Measurements from ENCODE around the gene MAGOH.

DNA sequence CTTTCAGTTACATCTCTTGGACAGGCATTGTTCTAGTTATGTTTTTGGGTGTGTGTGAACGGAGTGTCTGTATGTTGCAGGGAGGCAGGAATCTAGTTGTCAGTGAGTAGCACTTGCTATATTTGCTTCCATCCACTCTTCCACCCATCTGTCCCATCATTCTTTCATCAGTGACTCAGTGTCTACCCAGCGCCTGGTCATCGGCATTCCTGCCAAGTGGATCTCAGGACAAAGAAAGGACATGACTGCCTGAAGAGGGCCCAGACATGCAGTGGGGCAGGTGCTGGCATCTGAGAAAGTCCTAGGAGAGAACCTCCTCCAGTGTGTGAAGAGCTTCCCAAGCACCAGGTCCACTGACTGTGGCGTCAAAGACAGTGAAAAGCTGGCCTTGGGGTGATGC is 27.3 kb upstream of the MAGOH start:
- TF ChIP-seq POLR2A (IDR thresholded peaks at IDR 0.05): no peak
- TF ChIP-seq, protein P1, sequence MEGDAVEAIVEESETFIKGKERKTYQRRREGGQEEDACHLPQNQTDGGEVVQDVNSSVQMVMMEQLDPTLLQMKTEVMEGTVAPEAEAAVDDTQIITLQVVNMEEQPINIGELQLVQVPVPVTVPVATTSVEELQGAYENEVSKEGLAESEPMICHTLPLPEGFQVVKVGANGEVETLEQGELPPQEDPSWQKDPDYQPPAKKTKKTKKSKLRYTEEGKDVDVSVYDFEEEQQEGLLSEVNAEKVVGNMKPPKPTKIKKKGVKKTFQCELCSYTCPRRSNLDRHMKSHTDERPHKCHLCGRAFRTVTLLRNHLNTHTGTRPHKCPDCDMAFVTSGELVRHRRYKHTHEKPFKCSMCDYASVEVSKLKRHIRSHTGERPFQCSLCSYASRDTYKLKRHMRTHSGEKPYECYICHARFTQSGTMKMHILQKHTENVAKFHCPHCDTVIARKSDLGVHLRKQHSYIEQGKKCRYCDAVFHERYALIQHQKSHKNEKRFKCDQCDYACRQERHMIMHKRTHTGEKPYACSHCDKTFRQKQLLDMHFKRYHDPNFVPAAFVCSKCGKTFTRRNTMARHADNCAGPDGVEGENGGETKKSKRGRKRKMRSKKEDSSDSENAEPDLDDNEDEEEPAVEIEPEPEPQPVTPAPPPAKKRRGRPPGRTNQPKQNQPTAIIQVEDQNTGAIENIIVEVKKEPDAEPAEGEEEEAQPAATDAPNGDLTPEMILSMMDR (IDR thresholded peaks at IDR 0.05): no peak
- no peak for TF ChIP-seq POLR2AphosphoS5 (IDR thresholded peaks at IDR 0.05)
